LNCAP (cell line): Measurements from ENCODE around the gene TUBB2B.

Source experiments
- TF ChIP-seq, protein P1 (sequence below): fragments of 450-650 bp; IDR thresholded peaks from 2 replicates; pipeline ENCODE4 v1.5.1; 2017; ENCODE audit warnings: mild to moderate bottlenecking

Gene TUBB2B

DNA sequence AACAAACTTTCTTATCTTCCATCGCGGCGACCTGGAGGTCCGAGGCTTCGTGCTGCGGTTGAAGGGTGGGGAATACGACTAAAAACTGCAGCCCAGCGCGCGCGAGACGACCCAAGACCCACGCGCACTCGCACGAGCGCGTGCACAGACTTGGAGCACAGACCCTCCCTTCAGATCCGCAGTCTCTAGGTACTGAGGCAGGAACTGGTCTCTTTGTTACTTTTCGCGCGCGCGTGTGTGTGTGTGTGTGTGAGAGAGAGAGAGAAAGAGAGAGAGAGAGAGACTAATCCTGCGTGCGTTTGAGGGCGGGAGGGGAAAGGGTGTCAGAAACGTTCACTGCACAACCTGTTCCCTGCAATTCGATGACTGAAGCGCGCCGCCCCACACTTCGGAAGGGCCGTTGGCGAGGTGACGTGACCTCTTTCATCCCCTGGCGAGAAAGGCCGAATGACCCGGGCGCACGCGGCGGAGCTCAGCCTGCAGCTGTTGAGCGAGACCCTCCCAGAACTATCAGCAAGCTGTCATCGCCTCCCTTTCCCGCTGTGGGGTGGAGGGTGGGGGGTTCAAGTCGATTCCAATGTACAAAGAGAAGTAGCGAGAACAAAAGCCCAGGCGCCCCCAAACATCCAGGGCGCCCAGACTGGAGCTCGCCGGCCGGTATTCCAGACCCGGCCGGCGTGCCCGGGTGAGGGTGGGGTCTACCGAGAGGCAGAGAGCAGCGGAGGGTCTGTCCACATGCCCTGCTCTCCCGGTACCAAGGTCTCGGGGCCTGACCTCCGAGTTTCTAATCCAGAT is 1.5 kb upstream of the TUBB2B start:
- TF ChIP-seq, protein P1, sequence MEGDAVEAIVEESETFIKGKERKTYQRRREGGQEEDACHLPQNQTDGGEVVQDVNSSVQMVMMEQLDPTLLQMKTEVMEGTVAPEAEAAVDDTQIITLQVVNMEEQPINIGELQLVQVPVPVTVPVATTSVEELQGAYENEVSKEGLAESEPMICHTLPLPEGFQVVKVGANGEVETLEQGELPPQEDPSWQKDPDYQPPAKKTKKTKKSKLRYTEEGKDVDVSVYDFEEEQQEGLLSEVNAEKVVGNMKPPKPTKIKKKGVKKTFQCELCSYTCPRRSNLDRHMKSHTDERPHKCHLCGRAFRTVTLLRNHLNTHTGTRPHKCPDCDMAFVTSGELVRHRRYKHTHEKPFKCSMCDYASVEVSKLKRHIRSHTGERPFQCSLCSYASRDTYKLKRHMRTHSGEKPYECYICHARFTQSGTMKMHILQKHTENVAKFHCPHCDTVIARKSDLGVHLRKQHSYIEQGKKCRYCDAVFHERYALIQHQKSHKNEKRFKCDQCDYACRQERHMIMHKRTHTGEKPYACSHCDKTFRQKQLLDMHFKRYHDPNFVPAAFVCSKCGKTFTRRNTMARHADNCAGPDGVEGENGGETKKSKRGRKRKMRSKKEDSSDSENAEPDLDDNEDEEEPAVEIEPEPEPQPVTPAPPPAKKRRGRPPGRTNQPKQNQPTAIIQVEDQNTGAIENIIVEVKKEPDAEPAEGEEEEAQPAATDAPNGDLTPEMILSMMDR = no peak

DNA sequence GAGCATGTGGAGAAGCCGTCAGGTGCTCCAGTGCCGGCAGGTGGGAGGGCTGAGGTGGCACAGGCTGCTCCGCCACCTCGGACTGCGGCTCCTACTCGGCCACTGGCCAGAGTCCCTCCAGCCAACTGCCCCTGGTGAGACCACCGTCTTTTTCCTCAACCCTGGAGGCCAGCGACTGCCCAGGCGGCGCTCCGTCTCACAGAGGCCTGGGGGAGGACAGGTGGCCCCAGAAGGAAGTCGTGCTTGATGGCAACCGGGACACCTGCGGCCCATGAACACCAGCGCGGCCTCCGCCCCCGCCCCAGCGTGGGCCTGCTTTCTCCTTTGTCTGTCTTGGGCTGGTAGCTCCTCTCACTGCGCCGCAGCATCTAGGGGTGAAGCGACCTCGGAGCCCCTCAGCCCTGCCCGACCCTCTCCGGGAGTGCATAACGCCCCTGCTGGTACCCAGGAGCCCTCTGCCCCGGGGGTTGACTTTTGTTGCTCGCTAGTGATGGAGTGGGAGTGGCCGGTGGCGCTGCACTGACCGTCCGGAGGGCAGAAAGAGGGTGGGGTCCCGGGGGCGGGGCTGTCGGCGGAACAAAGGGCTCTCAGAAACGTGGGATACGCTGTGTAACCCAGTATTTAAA is 706 bp upstream of the TUBB2B start:
- TF ChIP-seq, protein P1 = no peak

DNA sequence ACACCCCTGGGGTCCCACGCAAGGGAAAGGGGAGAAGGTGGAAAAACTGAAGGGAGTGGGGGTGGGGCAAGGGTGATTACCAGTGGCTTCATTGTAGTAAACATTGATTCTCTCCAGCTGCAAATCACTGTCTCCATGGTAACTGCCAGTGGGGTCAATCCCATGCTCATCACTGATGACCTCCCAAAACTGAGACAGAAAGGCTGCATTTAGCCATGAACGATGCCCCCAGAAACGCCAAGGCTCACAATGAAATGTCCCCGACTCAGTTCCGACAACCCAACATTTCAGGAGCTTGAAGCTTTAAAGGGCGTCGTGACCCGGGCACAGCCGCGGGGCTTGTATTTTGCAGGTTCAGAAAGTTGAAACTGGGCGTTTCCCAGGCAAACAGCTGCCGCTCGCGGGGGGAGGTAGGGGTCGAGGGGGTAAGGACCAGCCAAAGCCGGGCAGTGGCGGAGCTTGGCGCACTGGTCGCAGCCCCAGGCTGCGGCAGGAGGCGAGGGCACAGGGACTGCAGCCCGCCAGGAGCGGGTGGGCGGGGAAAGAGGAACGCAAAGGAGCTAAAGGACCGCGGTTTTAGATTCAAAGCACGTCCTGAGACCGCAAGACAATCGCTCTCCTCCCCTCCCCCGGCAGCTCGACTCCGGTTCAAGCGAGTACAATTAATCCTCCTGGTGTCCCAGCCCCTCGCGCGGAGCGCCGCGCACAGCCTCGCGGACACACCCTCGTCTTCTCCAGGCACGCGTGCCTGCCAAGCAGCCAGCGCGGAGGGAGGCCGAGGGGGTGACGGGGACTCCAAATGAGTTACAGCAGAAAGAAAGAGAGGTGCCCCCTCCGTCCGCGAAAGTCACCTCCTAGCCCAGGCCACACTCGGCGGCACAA is 731 bp downstream of the TUBB2B start:
- TF ChIP-seq, protein P1 = no peak

DNA sequence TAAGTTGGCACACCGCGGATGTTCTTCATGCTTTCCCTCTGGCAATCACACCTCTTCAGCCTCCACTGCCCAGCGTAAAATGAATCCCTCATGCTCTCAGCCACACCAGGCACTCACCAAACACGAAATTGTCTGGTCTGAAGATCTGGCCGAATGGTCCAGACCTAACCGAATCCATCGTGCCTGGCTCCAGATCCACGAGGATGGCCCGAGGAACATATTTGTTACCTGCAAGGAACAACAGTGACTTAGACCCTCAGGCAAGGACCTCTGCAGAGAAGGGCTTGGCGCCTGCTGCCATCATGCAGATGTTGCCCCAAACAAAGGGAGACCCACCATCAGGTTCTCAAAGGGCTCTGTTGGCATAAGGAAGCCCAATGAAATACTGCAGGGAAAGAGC is 1.4 kb downstream of the TUBB2B start:
- TF ChIP-seq, protein P1 = no peak

DNA sequence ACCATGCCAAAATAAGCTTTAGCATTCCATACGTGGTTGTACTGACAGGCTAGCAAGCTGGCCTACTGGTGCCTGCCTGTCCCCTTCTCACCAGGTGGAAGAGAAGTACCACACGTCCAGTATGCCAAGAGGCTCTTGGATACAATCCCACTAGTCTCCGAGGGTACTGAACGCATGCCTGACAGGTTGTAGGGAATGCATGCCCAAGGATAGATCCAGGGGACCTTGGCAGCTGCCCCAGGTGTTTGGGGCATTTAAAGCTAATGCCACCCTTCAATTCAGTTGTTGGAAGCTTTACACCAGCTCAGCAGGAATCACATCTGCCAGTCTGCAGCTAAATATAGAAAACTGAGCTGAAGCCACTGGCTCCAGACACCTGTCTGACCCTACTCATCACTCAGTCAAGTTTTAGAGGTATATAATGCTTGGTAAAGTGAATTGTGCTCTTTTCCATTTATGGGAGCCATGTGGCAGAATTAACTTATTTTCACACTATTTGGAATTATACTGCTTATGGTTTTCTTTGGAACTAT is 4.9 kb downstream of the TUBB2B start:
- TF ChIP-seq, protein P1 = no peak

DNA sequence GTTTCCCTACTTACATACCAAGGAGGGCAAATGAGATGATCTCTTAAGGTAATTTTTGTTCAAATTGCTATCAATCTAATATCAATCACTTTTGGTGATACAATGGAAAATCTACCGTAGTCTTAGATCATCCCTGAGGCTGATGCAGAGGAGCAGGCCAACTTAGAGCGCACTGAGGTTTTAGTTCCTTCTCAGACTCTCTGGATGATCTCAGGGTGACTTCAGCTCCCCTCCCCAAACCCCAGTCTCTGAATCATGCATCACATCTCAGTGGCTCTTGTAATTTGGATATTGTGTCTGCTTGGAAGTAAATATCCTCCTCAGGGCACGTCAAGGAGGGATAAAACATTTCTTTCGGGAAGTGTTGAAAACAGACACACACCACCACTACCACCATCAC is 5.9 kb downstream of the TUBB2B start:
- TF ChIP-seq, protein P1 = no peak

DNA sequence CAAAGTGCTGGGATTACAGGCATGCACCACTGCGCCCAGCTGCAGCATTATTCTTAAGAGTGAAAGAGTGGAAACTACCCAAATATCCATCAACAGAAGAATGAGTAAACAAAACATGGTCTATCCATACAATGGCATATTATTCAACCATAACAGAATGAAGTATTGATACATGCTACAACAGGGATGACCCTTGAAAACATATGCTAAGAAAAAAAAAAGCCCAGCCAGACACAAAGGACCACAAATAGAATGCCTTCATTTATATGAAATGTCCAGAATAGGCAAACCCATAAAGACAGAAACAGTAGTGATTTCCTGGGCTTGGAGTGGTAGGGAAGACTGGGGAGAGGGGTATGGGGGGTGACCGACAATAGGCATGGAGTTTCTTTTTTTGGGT is 7.1 kb downstream of the TUBB2B start:
- TF ChIP-seq, protein P1 = no peak
